ENCODE measurements around the gene ASTN2. TPM values are rescaled to one million over a fixed set of nuclear protein-coding genes. Genes with fewer than 3 reads are reported as not detected.

ASTN2 gene
- total and polyA plus RNA-seq, 10 of the 15 experiments (the other 5 are each of a cell fraction or from before 2014, with no cell fraction given): 1.4 to 15.7 (median 7.0) TPM

GRCh38 chr9:117075636-117076035, 339.2 kb downstream of the ASTN2 start:
- Histone ChIP-seq H3K4me3 (no peak overlapping the region), H3K27ac (ENCODE audit: control insufficient read depth, insufficient read depth) (no peak overlapping the region), H3K36me3 (ENCODE audit: control insufficient read depth in 2 of 2, insufficient read depth in 2 of 2, low read length in 1 of 2) (no peaks in the 10 kb centered on the region), H2AFZ (ENCODE audit: control insufficient read depth, low read depth, low read length) (no peak overlapping the region), H3K27me3 (replicated peaks in 1 of 2; ENCODE audit: control insufficient read depth in 2 of 2, insufficient read depth in 2 of 2, low read length in 1 of 2) (no peaks in the 10 kb centered on the region; a peak in 1 of 4 replicates), H3K79me2 (ENCODE audit: control insufficient read depth, insufficient read depth, low read length) (no peaks in the 10 kb centered on the region), H3K9me3 (replicated peaks; ENCODE audit: control insufficient read depth, insufficient read depth, low read length) (no peaks in the 10 kb centered on the region), H3K4me2 (ENCODE audit: control insufficient read depth, insufficient read depth) (no peak overlapping the region), H3K4me1 (ENCODE audit: control insufficient read depth, insufficient read depth, low read length) (no peaks in the 10 kb centered on the region), H4K20me1 (ENCODE audit: control insufficient read depth, insufficient read depth) (no peaks in the 10 kb centered on the region), H3K9ac (ENCODE audit: control insufficient read depth, insufficient read depth, low read length) (no peak overlapping the region)
- in situ Hi-C loops (cut with MboI): no loop called here
- TF ChIP-seq BRCA1 (IDR thresholded peaks at IDR 0.05; ENCODE audit: low read depth, low read length) (no peak), HDAC2 (IDR thresholded peaks at IDR 0.05) (no peak), BCL11A (IDR thresholded peaks at IDR 0.05; ENCODE audit: low read depth, low read length) (no peak), MEF2B (IDR thresholded peaks at IDR 0.05; ENCODE audit: partially characterized antibody, poor library complexity, severe bottlenecking) (no peak), ZNF24 (IDR thresholded peaks at IDR 0.05) (no peak), TCF3 (IDR thresholded peaks at IDR 0.05; ENCODE audit: borderline replicate concordance, insufficient read depth, low read depth, low read length) (no peak), E2F8 (IDR thresholded peaks at IDR 0.05; ENCODE audit: low read depth, partially characterized antibody) (no peak), PBX3 (IDR thresholded peaks at IDR 0.05; ENCODE audit: insufficient replicate concordance, low read depth, low read length) (no peak), RCOR1 (conservative IDR thresholded peaks at IDR 0.05; ENCODE audit: low read depth, low read length) (no peak), CBX3 (IDR thresholded peaks at IDR 0.05; ENCODE audit: borderline replicate concordance, low read depth) (no peak), FOS (IDR thresholded peaks at IDR 0.05; ENCODE audit: borderline replicate concordance, extremely low read depth, insufficient read length) (no peak), SKIL (IDR thresholded peaks at IDR 0.05; ENCODE audit: low read depth, poor library complexity, severe bottlenecking) (no peak), HDAC6 (IDR thresholded peaks at IDR 0.05; ENCODE audit: unreplicated experiment) (no peak)
- ATAC-seq (no peak), DNase-seq (ENCODE audit: low read depth, low spot score) (no peak), FAIRE-seq (no peak)
- SMC1A ChIA-PET (ENCODE audit: uncharacterized antibody, unreplicated experiment): interaction anchor here (0.7 kb wide), 1 partner anchor 19 kb away, joined by 3 read pairs; no protein-coding TSS in a partner anchor
- no TSS peak for BruUV-seq (replicated peaks)
- POLR2A ChIA-PET: no interaction called here
- CTCF ChIA-PET: interaction anchor here (1.0 to 1.6 kb wide), 2 partner anchors 11 to 336 kb away, joined by 3 to 4 read pairs; no protein-coding TSS in a partner anchor
- intact Hi-C loops (cut with micrococcal nuclease; ENCODE audit: unreplicated experiment): loop anchor here (2.0 kb wide), 1 partner anchor 335 kb away; no protein-coding TSS in a partner anchor
- RAD21 ChIA-PET (ENCODE audit: unreplicated experiment): no interaction called here
